Measurements from ENCODE around the gene FOXM1.
"Not testable (repeated sequence)": the region's sequence is repeated elsewhere in the genome, so short reads cannot be mapped to it uniquely, and the experiment has no call there.

DNA sequence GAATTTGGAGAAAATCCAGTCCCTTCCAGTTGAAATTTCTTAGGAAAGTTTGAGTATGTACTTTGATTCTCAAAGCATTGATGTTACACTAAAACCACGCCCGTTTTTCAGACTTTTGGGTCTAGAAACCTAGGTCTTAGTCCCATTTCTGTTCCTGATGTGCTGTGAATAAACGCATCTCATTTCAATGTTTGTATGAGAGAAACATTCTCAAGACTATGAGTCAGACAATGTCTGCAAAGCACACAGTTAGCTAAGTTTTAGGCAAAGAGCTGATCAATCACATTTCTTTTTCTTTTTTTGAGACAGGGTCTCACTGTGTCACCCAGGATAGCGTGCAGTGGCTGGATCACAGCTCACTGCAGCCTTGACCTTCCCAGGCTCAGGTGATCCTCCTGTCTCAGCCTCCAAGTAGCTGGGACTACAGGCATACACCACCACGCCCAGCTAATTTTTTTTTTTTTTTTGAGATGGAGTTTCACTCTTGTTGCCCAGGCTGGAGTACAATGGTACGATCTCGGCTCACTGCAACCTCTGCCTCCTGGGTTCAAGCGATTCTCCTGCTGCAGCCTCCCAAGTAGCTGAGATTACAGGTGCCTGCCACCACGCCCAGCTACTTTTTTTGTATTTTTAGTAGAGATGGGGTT lies 7.9 kb downstream of the FOXM1 start:
- not testable (repeated sequence) for TF ChIP-seq FOXM1 (IDR thresholded peaks at IDR 0.05; ENCODE audit: borderline replicate concordance); FOXA1 (IDR thresholded peaks at IDR 0.05); NFRKB (IDR thresholded peaks at IDR 0.05); FOXK2 (IDR thresholded peaks at IDR 0.05); SP1 (IDR thresholded peaks at IDR 0.05); HDGF (IDR thresholded peaks at IDR 0.05; ENCODE audit: borderline replicate concordance); ZNF384 (IDR thresholded peaks at IDR 0.05); SUZ12 (IDR thresholded peaks at IDR 0.05); L3MBTL2 (conservative IDR thresholded peaks at IDR 0.05); ELF4 (IDR thresholded peaks at IDR 0.05)
- TF ChIP-seq, protein P1, sequence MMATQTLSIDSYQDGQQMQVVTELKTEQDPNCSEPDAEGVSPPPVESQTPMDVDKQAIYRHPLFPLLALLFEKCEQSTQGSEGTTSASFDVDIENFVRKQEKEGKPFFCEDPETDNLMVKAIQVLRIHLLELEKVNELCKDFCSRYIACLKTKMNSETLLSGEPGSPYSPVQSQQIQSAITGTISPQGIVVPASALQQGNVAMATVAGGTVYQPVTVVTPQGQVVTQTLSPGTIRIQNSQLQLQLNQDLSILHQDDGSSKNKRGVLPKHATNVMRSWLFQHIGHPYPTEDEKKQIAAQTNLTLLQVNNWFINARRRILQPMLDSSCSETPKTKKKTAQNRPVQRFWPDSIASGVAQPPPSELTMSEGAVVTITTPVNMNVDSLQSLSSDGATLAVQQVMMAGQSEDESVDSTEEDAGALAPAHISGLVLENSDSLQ (IDR thresholded peaks at IDR 0.05): not testable (repeated sequence)
